Activated CD4-positive, CD25-positive, alpha-beta regulatory T cell treated with anti-CD3 and anti-CD28 coated beads, Interleukin-2, amount 50 U/mL, for 16 hours (primary cell): ENCODE measurements around the gene RGPD8.
A peak's percentile ranks its signal among the peaks of the same experiment; 100 is the strongest.
"Not testable (repeated sequence)": the region's sequence is repeated elsewhere in the genome, so short reads cannot be mapped to it uniquely, and the experiment has no call there.

Source experiments
- DNase-seq: peaks from one replicate; pipeline ENCODE4 v3.0.0-alpha.2; 2020; ENCODE audit warnings: low read depth, low spot score

Gene RGPD8

DNA sequence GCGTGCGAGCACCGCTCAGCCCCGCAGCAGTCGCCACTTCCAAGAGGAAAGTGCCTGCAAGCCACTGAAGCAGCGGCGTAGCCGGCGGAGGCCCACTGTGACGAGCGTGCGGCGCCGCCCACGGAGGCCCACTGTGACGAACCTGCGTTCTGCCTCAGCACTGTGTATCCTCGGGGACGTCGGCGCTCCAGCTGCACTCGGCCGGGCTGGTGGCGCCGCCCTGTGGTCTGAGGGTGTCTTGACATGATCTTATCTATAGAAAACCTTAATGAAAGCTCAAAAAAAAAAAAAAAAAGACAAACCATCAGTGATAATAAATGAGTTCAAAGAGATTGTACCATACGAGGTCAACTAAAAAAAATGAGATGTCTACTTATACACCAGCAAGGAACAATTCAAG, at the start of gene RGPD8:
RGPD8 (minus strand) TSS at position 166 of the 400 bp plus-strand sequence. CDS start 192 bp downstream, outside the sequence.
- peak; percentile 79 for DNase-seq

DNA sequence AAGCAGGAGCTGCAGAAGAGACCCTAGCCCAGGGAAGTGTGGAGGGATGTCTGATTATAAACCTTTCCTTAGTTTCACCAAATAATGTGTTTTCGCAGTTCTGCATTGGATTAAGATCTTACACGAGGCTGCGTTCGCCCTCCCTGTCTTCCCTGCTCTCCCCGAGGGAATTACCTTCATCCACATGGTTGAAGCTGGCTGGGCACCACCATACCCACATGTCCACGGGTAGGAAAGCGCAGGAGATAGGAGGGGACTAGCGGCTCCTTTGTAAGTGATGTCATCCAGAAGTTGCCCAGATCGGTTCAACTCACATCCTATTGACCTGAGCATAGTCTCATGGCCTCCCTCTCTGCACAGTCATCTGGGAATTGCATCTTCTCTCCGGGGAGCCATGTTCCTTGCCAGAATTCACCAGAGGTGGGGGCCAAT, 49.6 kb upstream of the RGPD8 start:
- DNase-seq: no peak

DNA sequence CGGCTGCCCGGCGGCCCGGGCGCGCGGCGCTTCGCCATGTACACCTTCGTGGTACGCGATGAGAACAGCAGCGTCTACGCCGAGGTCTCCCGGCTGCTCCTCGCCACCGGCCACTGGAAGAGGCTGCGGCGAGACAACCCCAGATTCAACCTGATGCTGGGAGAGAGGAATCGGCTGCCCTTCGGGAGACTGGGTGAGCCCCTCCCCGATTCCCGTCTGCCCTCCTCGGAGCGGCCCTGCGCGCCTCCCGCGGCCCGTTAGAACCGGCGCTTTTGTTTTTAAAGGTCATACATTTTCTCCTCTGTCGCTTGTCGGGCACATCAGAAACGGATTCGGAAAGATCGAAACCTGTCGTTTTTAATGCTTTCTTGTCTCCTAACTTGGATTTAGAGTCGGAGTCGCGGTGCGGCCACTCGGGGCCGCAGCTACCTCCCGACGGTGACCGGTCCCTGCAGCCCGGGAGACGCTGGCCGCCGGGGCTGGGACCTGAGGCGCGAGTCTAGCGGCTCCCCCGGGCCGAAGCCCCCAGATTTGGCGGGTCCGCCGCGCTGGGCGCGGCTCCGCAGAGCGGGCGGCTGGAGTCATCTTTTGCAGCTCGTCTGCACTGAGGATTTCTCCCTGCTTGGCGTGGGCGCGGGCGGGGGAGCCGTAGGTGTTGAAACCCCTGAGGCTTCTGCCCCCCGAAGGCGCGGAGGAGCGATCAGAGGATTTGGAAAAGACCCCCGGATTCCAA, 49.0 kb upstream of the RGPD8 start:
- no peak for DNase-seq

DNA sequence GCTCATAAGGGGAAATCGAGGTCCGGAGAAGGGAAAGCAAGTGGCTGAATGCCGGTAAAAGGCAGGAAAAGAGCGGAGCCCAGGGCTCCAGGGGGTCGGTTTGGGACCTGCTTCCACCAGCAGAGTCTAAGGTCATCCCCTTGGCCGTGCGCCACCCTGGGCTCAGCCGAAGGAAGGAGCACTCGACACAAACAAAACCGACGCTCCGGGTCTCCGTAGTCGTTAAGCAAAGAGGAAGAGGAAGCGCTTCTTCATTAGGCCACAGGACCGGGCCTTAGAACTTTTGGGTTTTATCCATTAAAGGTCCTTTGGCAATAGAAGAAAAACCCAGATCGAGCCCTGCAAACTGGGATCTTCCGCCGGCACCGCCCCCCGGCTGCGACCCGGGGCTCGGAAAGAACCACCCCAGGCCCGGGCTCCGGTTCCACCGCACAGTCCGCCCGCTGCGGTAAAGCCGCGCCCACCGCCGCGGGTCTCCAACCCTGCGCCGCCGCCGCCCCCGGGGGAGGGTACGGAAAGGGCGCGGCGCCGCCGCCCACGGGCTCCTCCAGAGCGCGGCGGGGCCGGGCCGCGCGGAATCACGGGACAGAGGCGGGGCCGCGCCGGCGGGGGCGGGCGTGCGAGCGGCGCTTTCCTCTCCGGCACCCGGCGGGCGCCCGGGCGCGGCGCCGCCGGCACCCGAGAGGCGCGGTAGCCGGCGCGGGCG, 48.2 kb upstream of the RGPD8 start, which contains the start of gene TTL:
TTL (plus strand) TSS at position 629 of the 706 bp plus-strand sequence. CDS start 189 bp downstream, outside the sequence.
- DNase-seq: peak; percentile 59

GRCh38 chr2:112481050-112481527, 47.6 kb upstream of the RGPD8 start:
- peak; percentile 64 for DNase-seq

DNA sequence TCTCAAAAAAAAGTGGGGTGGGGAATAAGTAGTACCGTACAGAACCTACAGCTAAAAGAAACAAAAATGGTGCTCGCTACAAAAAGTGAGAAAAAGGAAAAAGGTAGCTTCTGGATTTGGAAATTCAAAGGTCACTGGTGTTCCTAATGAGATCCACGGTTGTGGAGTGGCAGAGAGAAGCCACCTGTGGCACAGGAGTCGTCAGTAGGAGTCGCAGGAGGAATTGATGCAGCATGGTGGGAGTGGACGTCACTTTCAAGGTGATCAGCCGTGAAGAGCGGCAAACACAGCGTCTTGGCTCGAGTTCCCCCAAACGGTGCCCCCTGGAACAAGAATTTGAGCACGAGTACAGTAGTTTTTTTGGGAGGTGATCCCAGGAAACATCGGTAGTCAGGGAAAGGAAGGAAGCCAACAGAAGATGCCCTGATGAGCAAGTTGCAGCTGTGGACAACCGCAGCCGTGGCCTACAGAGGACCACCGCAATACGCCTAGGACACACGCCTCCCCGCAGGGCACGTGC, 47.1 kb upstream of the RGPD8 start:
- no peak for DNase-seq

GRCh38 chr2:112476434-112476833, 43.0 kb upstream of the RGPD8 start:
- no peak for DNase-seq

- DNase-seq: no peak
These were observed 41.5 kb upstream of the RGPD8 start for GRCh38 chr2:112474844-112475486.

GRCh38 chr2:112472547-112473263, 39.3 kb upstream of the RGPD8 start:
- DNase-seq: no peak

- no peak for DNase-seq
These were observed 31.9 kb upstream of the RGPD8 start for GRCh38 chr2:112465382-112465781.

DNA sequence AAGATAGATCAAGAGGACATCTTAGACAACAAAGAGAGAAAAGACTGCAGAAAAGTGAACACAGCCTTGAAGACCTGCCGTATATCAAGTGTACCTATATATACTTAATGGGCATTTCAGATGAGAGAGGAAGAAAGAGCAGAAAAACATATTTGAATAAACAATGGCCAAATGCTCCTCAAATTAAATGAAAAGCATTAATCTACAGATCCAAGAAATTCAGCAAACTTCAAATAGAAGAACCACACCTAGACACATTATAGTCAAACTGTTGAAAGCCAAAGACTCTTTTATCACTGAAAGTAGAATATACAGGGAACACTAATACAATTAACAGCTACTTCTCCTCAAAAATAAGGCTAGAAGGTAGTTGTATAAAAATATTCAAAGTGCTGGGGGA, 29.8 kb upstream of the RGPD8 start:
- DNase-seq: no peak

- no peak for DNase-seq
These were observed 28.7 kb upstream of the RGPD8 start for GRCh38 chr2:112462178-112462577.

DNA sequence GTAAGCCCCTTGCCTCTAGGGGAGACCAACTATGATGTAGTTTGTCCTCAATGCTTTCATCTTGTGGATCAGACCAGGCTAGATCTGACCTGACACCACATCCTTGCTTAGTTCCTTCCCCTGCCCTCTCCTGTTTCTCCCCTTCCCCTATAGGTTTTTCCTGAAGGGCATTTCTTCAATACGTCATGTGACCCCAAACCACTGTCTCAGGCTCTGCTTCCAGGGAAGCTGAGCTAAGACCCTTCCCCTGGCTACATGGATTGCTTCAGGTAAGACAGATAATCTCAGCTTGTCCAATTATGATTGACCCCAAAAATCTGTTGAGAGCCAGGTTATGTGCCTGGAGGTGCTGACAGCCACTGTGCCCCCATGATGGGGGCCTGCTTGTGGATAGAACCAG, 25.9 kb upstream of the RGPD8 start:
- DNase-seq: no peak

- no peak for DNase-seq
These were observed 21.1 kb upstream of the RGPD8 start for GRCh38 chr2:112454586-112454985.

GRCh38 chr2:112451317-112451716, 17.9 kb upstream of the RGPD8 start:
- DNase-seq: no peak

DNA sequence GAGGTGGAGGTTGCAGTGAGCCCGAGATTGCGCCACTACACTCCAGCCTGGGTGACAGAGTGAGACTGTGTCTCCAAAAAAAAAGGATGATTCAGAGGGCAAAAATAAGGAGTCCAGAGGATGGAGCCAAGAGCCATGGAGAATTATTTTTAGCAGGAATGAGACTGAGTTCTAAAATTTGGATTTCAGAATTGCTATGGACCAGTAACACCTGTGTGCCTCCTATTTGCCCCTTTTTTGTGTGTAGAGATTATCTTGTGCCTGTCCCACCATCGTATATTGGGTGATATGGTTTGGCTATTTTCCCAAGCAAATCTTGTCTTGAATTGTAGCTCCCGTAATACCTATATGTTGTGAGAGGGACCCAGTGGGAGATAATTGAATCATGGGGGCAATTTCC, 16.4 kb upstream of the RGPD8 start:
- DNase-seq: no peak

- DNase-seq: not testable (repeated sequence)
These were observed 10.8 kb upstream of the RGPD8 start for GRCh38 chr2:112444256-112444655.

DNA sequence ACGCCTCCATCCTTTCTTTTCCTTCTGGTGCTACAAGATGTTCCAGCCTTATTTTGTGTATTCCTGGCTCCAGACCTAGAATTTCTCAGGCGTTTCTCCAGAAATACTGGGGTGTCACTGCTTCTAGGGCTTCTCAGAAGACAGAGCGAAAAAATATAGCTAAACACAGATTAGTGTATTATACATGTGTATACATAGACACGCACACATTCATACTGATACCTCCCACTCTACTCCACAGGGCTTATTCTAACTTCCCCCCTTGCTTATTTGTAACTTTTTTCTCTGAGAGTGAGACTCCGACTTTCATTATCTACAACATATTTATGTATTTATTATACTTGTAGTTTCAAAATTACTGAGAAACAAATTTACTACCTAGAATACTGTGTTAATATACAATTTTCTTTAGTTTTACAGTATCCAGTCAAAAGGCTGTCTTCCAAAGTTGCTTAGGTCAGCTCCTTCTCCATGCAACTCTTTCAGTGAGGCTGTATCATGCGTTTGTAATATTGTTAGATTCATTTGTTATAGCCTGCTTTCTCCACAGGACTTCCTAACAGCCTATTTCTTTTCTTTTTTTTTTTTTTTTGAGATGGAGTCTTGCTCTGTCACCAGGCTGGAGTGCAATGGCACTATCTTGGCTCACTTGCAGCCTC, 5.3 kb upstream of the RGPD8 start:
- DNase-seq: not testable (repeated sequence)

DNA sequence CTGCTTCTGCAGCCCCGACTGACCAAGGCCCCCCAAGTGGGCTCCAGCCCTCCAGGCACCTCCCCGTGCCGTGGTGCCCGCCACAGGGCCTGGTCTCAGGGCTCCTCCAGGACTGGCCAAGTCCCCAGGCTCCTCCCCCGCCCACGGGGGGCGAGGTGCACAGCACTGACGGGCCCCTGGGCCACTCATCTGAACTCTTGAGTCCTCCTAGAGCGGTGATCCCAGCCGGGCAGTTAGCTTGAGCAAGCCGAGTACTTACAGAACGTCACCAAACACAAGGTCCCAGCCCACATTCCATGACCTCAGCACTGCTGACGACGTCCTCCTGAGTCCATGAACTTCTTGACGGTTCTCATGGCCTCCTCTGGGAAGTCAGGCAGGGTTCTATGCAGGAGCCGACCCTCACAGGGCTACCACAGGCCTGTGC, 4.0 kb upstream of the RGPD8 start:
- not testable (repeated sequence) for DNase-seq

GRCh38 chr2:112436993-112437392, 3.5 kb upstream of the RGPD8 start:
- DNase-seq: not testable (repeated sequence)
